Stimulated activated naive CD4-positive, alpha-beta T cell treated with Interleukin-2 at 50 U/mL for 16 hours (primary cell): Measurements from ENCODE around the gene HYAL3.
"Not testable (repeated sequence)": the region's sequence is repeated elsewhere in the genome, so short reads cannot be mapped to it uniquely, and the experiment has no call there.

ENCODE experiments used
- DNase-seq: peaks from one replicate; lab custom pipeline; 2025; lab: John Stamatoyannopoulos, UW

The HYAL3 gene

GRCh38 chr3:50314342-50314741 is 15.1 kb upstream of the HYAL3 start:
- no peak for DNase-seq

- DNase-seq, result not testable (repeated sequence)
Measured at GRCh38 chr3:50312041-50312440, 12.8 kb upstream of the HYAL3 start.

DNA sequence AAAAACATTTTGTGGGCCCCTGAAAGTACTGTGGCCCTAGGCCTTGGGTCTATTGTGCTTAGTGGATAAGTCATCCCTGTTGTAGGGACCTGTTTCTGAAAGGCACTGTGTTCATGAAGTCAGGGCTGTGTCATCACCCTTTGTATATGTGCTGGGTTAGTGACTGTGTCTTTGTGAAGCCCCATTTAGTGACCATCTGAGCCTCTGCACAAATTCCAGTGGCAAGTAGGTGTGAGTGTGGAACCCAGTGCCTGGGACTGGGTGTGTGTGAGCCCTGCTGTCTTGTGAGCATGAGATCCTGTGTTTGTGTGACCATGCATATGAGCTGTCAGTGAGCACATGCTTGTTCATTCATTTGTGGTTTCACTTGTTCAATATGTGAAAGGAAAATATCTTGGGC is 5.4 kb upstream of the HYAL3 start:
- DNase-seq, result no peak

DNA sequence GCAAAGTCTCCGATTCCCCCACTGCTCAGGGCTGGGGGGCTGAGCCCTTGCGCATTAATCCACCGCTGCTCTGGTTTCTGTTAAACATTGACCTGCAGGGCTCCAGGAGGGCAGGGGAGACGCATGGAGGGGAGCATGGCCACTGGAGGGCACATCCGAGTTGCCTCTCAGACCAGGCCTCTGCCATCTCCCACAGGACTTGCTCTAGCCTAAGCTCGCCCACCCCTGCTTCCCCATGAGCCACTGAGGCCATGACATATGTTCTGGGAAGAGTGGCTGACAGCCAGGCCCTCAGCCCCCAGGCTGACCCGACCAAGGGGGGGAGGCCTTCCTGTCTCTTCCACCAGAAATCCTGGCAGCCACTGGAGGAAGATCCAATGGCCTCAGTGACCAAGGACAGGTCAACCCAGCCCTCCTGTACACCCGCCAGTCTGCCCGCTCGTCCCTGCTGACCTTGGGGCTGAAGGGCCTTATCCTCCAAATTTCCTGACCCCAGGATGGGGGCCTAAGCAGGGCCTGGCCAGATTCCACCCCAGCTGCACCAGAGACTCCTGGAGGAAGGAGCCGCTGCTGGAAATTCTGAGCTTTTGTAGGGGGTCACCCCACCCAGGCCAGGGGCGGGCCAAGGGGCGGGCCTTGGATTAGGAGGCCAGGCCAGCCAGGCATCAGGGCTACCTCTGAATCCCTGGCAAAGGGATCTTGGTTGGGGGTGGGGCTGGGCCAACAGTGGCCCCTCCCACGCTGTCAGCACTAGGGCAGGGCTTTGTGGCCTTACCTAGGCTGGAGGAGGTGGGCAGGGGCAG is 4.0 kb upstream of the HYAL3 start, which contains the start of gene HYAL1:
HYAL1 (minus strand) TSS at position 562 of the 803 bp plus-strand sequence. CDS start 618 bp downstream, outside the sequence.
- no peak for DNase-seq

DNA sequence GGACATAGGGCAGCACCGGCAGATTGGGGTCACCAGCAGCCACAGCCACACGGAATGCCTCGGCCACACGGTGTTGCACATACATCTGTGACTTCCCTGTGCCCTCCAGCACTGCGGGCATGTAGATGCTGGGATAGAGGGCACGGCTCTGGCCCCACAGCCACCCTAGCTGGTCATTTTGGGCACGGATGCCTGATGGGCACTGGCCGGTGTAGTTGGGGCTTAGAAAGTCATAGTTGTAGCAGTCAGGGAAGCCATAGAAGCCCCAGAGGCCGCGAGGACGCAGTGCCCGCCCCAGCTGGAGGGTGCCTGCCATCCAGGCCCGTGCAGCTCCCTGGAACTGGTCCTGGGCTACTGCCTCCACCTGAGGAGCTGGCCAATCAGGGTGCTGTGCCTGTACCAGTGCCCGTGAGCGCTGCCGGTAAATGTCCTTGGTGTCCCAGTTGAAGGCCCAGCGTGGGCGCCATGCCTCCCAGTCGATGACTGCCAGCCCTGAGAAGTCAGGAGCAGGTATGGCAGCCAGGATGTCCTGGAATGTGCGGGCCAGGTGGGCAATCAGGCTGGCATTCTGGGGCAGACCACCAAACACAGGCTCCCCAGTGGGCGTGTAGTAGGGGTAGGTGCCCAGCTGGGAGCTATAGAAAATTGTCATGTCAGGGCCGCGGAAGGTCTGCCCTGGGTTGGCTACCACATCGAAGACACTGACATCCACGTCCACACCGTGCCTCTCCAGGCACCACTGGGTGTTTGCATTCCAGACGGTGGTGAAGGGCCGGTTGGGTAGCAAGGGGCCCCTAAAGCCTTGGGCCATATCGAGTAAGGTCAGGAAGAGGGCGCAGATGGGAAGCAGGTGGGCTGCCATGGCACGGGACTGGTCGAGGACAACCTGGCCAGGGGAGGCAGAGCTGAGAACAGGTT is 3.1 kb upstream of the HYAL3 start:
- no peak for DNase-seq

DNA sequence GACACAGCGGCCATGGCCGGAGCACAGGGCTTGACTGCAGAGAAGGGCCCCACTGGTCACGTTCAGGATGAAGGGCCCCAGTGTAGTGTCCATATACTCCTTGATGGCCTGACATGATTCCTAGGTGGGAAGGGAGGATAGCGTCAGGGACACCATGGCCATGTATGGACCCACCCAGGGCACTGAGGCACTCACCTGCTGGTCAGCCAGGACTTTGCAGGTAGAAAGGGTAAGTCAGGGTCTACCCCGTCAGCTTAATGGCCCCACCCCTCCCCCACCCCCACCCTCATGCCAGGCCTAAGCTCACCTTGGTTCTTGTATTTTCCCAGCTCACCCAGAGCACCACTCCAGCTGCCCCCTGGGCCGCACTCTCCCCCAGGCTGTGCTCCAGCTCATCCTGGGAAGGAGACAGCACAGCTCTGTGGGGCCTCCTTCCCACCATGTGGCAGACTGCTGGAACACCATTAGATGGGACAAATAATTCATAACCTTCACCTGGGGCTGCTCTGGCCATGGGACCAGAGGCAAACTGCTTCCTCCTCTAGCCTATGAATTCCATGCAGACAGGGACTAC is 1.6 kb upstream of the HYAL3 start:
- DNase-seq, result no peak

DNA sequence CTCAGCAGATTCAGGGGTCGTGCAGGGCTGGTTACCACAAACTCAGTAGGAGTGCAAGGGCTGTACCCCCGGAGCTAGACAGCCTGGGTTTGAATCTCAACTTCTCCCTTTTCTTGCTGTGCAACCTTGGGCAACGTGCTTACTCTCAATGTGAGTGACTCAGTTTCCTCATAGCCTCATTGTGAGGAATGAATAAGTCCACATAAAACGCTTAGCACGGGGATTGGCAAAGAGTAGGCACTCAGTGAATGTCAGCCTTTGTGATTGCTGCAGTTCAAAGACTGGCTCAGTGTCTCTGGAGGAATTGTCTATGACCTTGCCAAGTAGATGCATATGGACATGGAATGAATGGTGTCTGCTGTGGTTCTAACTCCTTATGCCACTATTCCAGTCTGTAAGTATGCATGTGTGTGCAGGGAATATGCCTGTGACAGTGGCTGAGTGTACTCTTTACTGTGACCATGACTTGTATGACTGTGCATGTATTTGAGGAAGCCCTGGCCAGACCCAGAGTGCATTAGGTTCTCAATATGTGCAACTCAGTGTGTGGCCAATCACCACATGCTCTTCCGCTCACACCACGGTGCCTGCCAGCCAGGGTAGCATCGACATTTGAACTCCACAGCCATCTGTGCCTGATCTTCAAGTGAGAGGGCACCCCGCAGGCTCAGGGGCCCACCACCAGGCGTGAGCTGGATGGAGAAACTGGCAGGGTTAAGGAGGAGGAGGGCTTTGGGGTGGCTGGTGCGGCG is 900 bp upstream of the HYAL3 start:
- no peak for DNase-seq

GRCh38 chr3:50299638-50299928 is 378 bp upstream of the HYAL3 start:
- DNase-seq, result no peak

GRCh38 chr3:50297896-50298725 is 1.1 kb downstream of the HYAL3 start:
- no peak for DNase-seq

DNA sequence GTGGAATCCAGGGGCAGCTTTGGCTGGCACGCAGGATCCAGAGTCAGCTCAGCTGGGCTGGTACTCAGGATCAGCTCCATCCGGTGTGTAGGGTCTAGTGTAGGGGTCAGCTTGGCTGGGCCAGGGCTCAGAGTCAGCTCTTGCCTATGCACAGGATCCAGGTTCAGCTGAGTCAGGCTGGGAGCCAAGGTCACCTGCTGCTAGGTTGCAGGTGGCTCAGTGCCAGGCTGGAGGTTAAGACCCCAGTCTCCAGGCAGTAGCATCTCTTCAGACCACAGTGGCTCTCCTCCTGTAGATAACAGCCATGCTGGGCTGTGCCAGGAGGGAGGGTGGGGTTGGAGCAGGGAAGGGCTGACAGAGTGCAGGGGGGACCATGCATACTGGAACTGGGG is 1.8 kb downstream of the HYAL3 start:
- no peak for DNase-seq

DNA sequence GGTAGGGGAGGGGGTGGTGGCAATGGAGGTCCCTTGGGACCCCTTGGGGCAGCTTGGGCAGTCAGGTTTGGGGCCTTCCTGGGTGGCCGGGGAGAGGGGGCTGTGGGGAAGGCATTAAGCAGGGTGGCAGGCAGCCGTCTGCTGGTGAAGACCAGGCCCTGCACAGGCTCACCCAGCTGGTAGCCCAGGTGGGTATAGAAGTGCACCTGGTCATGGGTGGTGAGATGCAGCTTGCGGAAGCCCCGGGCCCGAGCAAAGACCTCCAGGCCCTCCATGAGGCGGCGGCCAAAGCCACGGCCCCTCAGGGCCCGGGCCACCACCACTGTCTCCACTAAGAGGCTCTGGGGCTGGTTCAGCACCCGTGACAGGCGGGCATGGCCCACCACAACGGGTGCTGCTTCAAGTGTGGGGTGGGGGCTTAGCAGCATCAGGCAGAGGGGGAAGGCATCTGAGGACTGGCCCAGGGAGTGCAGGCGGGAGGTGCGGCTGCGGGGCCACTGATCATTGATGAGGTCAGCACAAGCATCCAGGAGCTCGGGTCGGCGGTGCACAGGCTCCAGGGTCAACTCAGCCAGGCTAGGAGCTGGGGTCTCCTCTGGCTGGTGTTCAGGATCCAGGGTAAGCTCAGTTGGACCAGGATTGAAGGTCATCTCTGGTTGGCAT is 2.4 kb downstream of the HYAL3 start:
- no peak for DNase-seq

GRCh38 chr3:50295553-50296431 is 3.4 kb downstream of the HYAL3 start:
- no peak for DNase-seq

- DNase-seq, result no peak
Measured at GRCh38 chr3:50294492-50295403, 4.5 kb downstream of the HYAL3 start.

DNA sequence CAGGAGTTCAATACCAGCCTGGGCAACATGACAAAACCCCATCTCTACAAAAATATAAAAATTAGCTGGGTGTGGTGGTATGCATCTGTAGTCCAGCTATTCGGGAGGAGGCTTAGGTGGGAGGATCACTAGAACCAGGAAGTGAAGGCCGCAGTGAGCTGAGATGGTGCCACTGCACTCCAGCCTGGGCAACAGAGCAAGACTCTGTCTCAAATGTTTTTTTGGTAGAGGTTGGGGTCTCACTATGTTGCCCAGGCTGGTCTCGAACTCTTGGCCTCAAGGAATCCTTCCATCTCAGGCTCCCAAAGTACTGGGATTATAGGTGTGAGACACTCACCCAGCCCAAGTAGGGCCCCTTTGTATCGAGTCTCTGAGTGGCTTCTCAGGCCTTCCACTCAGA is 5.1 kb downstream of the HYAL3 start:
- no peak for DNase-seq

DNA sequence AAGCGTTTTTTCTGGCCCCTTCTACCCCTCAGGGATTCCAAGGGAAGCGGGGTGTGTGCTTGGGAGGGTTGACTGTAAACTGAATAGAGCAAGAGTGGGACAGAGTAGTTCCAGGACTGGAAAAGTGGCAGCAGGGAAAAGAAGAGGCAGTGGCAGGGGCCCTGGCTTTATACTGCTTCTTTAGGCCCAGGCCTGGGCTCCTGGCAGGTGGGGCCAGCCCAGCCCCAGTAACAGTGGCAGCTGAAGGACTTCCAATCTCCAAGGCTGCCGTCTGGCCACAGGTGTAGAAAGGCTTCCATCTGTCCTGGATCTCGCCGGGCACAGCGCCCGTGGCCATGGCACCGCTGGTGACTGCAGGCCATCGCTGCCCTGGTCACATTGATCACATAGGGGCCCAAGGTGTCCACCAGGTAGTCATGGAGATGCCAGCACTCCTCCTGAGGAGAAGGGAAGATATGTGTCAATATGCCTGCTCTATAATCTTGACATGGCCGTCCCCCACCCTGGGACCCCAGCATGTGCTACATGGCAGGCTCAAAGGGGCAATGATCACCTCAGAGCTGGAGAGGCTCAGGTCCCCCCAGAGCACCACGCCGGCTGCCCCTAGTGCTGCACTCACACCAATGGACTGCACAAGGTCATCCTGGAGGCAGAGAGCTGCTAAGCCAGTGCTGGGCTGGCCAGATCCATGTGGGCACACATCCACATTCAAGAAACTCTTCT is 6.0 kb downstream of the HYAL3 start:
- DNase-seq, result no peak

GRCh38 chr3:50292159-50293078 is 6.8 kb downstream of the HYAL3 start, which contains the start of gene IFRD2:
IFRD2 (minus strand) TSS chr3:50292429; CDS start chr3:50292274, 155 bp downstream.
- DNase-seq, result peak; percentile 96
